ENCODE data around the gene SELENOP.

Gene SELENOP

GRCh38 chr5:42787845-42788244, 23.8 kb downstream of the SELENOP start:
- Mint-ChIP-seq H3K27me3 (no peaks in the 10 kb centered on the region), H3K4me3 (no peak overlapping the region), H3K9me3 (peaks cover 25% of the 10 kb centered on the region), H3K36me3 (ENCODE audit: low read depth) (peaks cover 59% of the 10 kb centered on the region), H3K4me1 (ENCODE audit: low read depth) (no peaks in the 10 kb centered on the region), H3K27ac (no peak overlapping the region)

DNA sequence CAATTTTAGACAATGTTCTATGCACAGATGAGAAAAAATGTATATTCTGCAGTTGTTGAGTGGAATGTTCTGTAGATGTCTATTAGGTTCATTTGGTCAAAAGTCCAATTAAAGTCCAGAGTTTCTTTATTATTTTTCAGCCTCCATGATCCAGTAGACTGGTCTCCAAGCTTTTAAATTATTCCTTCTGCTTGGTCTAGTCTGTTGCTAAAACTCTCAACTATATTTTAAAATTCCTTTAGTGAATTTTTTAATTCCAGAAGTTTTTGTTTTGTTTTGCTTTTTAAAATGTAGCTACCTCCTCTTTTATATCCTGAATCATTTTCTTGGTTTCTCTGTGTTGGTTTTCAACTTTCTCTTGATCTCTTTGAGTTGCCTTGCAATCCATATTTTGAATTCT, 24.6 kb downstream of the SELENOP start:
- Mint-ChIP-seq H3K4me3 (no peak overlapping the region), H3K27me3 (no peaks in the 10 kb centered on the region), H3K36me3 (ENCODE audit: low read depth) (peaks cover 55% of the 10 kb centered on the region), H3K4me1 (ENCODE audit: low read depth) (no peaks in the 10 kb centered on the region), H3K9me3 (peaks cover 25% of the 10 kb centered on the region), H3K27ac (no peak overlapping the region)

DNA sequence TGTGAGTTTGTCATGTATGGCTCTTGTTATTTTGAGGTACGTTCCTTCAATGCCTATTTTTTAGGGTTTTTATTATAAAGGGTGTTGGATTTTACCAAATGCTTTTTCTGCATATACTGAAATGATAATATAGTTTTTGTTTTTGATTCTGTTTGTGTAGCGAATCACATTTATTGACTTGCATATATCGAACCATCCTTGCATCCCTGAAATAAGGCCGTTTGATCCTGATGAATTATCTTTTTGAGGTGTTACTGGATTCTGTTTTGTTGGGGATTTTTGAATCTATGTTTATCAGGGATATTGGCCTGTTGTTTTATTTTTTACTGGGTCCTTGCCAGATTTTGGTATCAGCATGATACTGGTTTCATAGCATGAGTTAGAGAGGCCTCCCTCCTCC, 25.9 kb downstream of the SELENOP start:
- Mint-ChIP-seq H3K27me3 (no peaks in the 10 kb centered on the region), H3K9me3 (peaks cover 25% of the 10 kb centered on the region), H3K4me3 (no peak overlapping the region), H3K4me1 (ENCODE audit: low read depth) (no peaks in the 10 kb centered on the region), H3K36me3 (ENCODE audit: low read depth) (peaks cover 46% of the 10 kb centered on the region), H3K27ac (no peak overlapping the region)

- H3K36me3 Mint-ChIP-seq (ENCODE audit: low read depth), result peaks cover 35% of the 10 kb centered on the region
These were observed 27.6 kb downstream of the SELENOP start for GRCh38 chr5:42784132-42784531.

DNA sequence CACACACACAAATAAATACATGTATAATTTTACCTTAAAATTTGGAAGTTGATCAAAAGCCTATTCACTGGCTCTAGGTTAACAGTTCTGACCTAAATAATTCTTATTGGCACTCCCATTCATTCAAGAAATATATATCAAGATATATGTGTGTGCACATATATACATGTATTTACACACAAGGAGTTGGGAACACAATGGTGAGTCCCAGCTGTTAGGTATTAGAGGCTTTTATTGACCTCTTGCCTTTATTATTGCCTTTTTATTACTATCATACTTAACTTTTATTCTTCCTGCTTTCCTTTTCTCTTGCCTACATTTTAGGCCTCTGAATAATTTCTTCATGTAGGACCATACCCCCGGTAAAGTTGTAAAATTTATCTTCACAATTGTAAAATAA, 30.1 kb downstream of the SELENOP start:
- Mint-ChIP-seq H3K4me3 (no peak overlapping the region), H3K9me3 (peaks cover 8% of the 10 kb centered on the region), H3K27ac (no peak overlapping the region), H3K4me1 (ENCODE audit: low read depth) (no peaks in the 10 kb centered on the region), H3K36me3 (ENCODE audit: low read depth) (peaks cover 21% of the 10 kb centered on the region), H3K27me3 (no peaks in the 10 kb centered on the region)

More at GRCh38 chr5:42784132-42784531, 27.6 kb downstream of the SELENOP start:
- H3K4me1 Mint-ChIP-seq (ENCODE audit: low read depth), result no peaks in the 10 kb centered on the region
- H3K27me3 Mint-ChIP-seq, result no peaks in the 10 kb centered on the region
- no peak overlapping the region for H3K27ac Mint-ChIP-seq
- H3K4me3 Mint-ChIP-seq, result no peak overlapping the region
- peaks cover 20% of the 10 kb centered on the region for H3K9me3 Mint-ChIP-seq

- H3K36me3 Mint-ChIP-seq (ENCODE audit: low read depth), result no peaks in the 10 kb centered on the region
- H3K4me1 Mint-ChIP-seq (ENCODE audit: low read depth), result no peaks in the 10 kb centered on the region
- H3K27ac Mint-ChIP-seq, result no peak overlapping the region
- H3K4me3 Mint-ChIP-seq, result no peak overlapping the region
- H3K9me3 Mint-ChIP-seq, result no peaks in the 10 kb centered on the region
- no peaks in the 10 kb centered on the region for H3K27me3 Mint-ChIP-seq
These were observed 32.6 kb downstream of the SELENOP start for GRCh38 chr5:42779083-42779482.

DNA sequence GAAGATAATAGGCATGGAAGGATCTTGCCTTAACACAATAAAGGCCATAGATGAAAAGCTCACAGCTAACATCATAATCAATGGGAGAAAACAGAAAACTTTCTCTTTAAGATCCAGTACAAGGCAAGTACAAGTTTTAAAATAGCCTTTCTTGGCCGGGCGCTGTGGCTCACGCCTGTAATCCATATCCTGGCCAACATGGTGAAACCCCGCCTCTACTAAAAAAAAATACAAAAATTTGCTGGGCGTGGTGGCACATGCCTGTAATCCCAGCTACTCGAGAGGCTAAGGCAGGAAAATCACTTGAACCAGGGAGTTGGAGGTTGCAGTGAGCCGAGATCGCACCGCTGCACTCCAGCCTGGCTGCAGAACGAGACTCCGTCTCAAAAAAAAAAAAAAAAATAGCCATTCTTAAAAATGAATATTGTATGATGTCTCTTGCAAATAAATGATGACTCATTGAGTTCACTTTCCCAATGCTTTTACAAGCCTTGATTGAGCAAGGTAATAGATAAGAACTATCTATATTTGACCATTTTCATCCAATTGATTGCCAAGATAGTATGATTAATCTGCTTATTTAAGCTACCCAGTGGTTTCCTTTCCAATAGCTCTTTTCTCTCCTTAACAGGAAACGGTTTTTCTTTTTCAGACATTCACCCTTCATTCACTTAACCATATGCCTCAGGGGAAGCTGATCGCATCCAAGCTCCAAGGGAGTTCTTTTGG, 39.3 kb downstream of the SELENOP start:
- Mint-ChIP-seq H3K4me1 (ENCODE audit: low read depth) (no peaks in the 10 kb centered on the region), H3K4me3 (no peak overlapping the region), H3K9me3 (no peaks in the 10 kb centered on the region), H3K27me3 (peaks cover 4% of the 10 kb centered on the region), H3K27ac (no peak overlapping the region), H3K36me3 (ENCODE audit: low read depth) (peaks cover 7% of the 10 kb centered on the region)

DNA sequence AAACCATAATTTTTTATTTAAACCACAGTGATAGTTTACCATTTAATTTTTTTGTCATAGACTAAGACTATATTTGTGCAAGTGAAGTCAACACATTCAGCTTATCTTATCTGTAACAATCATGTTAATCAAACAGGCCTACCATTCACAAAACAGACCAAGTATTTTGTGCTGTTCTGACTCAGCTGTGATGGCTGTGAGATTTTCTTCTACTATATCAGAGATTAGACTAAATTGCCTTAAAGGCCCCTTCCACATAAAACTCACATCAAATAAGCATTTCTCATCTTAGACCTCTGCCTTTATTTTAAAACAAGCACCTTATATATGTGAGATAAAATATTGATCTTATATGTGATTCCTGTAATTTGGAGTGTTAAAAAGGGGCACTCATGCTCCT, 41.7 kb downstream of the SELENOP start:
- H3K27ac Mint-ChIP-seq, result no peak overlapping the region
- peaks cover 7% of the 10 kb centered on the region for H3K36me3 Mint-ChIP-seq (ENCODE audit: low read depth)
- no peak overlapping the region for H3K4me3 Mint-ChIP-seq
- no peaks in the 10 kb centered on the region for H3K9me3 Mint-ChIP-seq
- H3K4me1 Mint-ChIP-seq (ENCODE audit: low read depth), result no peaks in the 10 kb centered on the region
- H3K27me3 Mint-ChIP-seq, result peaks cover 4% of the 10 kb centered on the region

GRCh38 chr5:42768106-42768504, 43.6 kb downstream of the SELENOP start:
- peaks cover 12% of the 10 kb centered on the region for H3K36me3 Mint-ChIP-seq (ENCODE audit: low read depth)
- H3K4me3 Mint-ChIP-seq, result no peak overlapping the region
- peaks cover 4% of the 10 kb centered on the region for H3K27me3 Mint-ChIP-seq
- H3K4me1 Mint-ChIP-seq (ENCODE audit: low read depth), result no peaks in the 10 kb centered on the region
- no peak overlapping the region for H3K27ac Mint-ChIP-seq
- no peaks in the 10 kb centered on the region for H3K9me3 Mint-ChIP-seq

GRCh38 chr5:42767491-42768105, 44.1 kb downstream of the SELENOP start:
- H3K27ac Mint-ChIP-seq, result no peak overlapping the region

DNA sequence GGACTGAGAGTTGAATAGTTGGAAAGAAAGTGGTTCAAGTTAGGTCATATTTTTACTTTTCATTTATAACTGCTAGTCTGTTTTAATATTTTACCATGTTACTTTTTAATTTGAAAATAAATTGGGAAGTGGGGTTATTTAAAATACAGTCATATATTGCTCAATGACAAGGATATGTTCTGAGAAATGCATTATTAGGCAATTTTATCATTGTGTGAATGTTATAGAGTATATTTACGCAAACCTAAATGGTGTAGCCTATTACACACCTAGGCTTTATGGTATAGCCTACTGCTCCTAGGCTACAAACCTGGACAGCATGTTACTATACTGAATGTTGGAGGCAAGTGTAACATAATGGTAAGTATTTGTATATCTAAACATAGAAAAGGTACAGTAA, 49.9 kb downstream of the SELENOP start:
- peaks cover 11% of the 10 kb centered on the region for H3K4me1 Mint-ChIP-seq (ENCODE audit: low read depth)
- H3K27me3 Mint-ChIP-seq, result peaks cover 4% of the 10 kb centered on the region
- no peak overlapping the region for H3K4me3 Mint-ChIP-seq
- H3K27ac Mint-ChIP-seq, result no peak overlapping the region
- H3K36me3 Mint-ChIP-seq (ENCODE audit: low read depth), result peaks cover 5% of the 10 kb centered on the region
- H3K9me3 Mint-ChIP-seq, result no peaks in the 10 kb centered on the region

More at GRCh38 chr5:42767491-42768105, 44.1 kb downstream of the SELENOP start:
- Mint-ChIP-seq H3K4me3 (no peak overlapping the region), H3K4me1 (ENCODE audit: low read depth) (no peaks in the 10 kb centered on the region), H3K27me3 (peaks cover under 1% of the 10 kb centered on the region), H3K9me3 (no peaks in the 10 kb centered on the region), H3K36me3 (ENCODE audit: low read depth) (peaks cover 12% of the 10 kb centered on the region)

GRCh38 chr5:42760426-42760825, 51.3 kb downstream of the SELENOP start:
- Mint-ChIP-seq H3K4me3 (no peak overlapping the region), H3K27me3 (peaks cover 4% of the 10 kb centered on the region), H3K9me3 (no peaks in the 10 kb centered on the region), H3K36me3 (ENCODE audit: low read depth) (peaks cover 5% of the 10 kb centered on the region), H3K27ac (no peak overlapping the region), H3K4me1 (ENCODE audit: low read depth) (peaks cover 11% of the 10 kb centered on the region)

DNA sequence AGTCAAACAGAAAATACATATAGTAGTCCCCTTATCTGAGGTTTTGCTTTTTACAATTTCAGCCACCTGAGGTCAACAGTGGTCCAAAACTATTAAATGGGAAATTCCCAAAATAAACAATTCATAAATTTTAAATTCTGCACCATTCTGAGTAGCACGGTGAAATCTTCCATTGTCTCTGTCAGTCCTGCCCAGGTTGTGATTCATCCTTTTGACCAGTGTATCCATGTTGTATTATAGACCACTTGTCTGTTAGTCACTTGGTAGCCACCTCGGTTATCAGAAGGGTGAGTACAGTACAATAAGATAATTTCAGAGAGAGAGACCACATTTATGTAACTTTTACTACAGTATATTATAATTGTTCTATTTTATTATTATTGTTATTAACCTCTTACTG, 52.2 kb downstream of the SELENOP start:
- H3K4me3 Mint-ChIP-seq, result no peak overlapping the region
- H3K27ac Mint-ChIP-seq, result no peak overlapping the region
- H3K36me3 Mint-ChIP-seq (ENCODE audit: low read depth), result peaks cover 5% of the 10 kb centered on the region
- no peaks in the 10 kb centered on the region for H3K9me3 Mint-ChIP-seq
- peaks cover 11% of the 10 kb centered on the region for H3K4me1 Mint-ChIP-seq (ENCODE audit: low read depth)
- H3K27me3 Mint-ChIP-seq, result peaks cover 4% of the 10 kb centered on the region

DNA sequence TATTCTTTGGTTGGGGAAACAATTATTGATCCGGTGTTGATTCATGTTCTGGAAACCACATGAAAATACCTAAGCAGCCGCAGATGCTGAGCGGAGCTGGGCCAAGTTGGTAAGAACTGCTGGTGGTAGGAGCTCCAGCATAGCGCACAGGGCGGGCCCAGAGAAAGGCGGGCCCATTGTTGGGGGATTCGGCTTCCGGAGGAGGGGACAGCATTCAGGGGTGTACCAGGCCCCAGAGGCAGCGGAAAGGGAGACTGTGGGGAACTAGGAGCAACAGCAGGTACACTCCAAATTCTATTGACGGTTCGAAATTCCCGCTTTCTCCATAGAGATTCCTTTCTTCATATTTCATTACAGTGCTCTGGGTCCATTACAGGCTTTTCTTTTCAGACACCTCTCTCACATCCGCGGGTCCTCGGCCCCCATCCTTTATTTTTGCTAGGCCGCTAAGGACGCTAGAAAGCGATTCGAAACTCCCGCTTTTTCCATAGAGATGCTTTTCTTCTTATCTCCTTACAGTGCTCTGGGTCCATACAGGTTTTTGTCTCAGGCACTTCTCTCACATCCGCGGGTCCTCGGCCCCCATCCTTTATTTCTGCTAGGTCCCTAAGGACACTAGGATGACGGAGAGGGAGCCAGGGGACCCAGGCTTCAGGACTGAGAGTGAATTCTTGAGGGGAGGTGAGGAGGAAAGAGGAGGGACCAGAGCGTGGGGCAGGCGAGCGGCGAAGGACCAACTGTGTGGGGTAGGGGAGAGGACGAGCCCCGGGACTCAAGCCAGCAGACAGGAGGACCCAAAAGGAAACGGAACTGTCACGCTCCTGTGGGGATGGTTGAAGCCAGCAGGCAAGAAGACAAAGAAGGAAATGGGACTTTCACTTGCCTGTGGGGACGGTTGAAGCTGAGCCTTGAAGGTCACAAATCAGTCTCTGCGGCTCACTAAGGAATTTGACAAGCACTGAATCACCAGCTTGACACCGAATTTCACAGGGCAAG, 54.8 kb downstream of the SELENOP start, which contains the start of gene CCDC152:
TSS of gene CCDC152 (plus strand) at position 213 of the 996 bp plus-strand sequence. CDS start 2,304 bp downstream, outside the sequence.
- no peaks in the 10 kb centered on the region for H3K9me3 Mint-ChIP-seq
- no peaks in the 10 kb centered on the region for H3K36me3 Mint-ChIP-seq (ENCODE audit: low read depth)
- peaks cover 4% of the 10 kb centered on the region for H3K27me3 Mint-ChIP-seq
- peaks cover 11% of the 10 kb centered on the region for H3K4me1 Mint-ChIP-seq (ENCODE audit: low read depth)
- H3K27ac Mint-ChIP-seq, result peak within 1 kb of the TSS; percentile 45
- peak within 1 kb of the TSS; percentile 80 for H3K4me3 Mint-ChIP-seq

- H3K4me1 Mint-ChIP-seq (ENCODE audit: low read depth), result peaks cover 9% of the 10 kb centered on the region
- no peaks in the 10 kb centered on the region for H3K9me3 Mint-ChIP-seq
- H3K36me3 Mint-ChIP-seq (ENCODE audit: low read depth), result no peaks in the 10 kb centered on the region
- no peak overlapping the region for H3K27ac Mint-ChIP-seq
- no peak overlapping the region for H3K4me3 Mint-ChIP-seq
- H3K27me3 Mint-ChIP-seq, result no peaks in the 10 kb centered on the region
These were observed 58.6 kb downstream of the SELENOP start for GRCh38 chr5:42753099-42753498.
